Tibial artery (tissue), 4 donors: ENCODE results near the gene PUDP.
"Not testable (repeated sequence)": the region's sequence is repeated elsewhere in the genome, so short reads cannot be mapped to it uniquely, and the experiment has no call there.

Experiments used
- DNase-seq, 2 donors: peaks; one replicate each; pipeline ENCODE4 v3.0.0-alpha.2; 2019
- H3K27ac ChIP-seq, 2 donors: fragments of 200-600 bp; sonication (generic) in 1 of 2; 1 replicate in 1 of 2; 2 replicates in 1 of 2; pipeline ENCODE4 v1.5.1; 2018 to 2019; ENCODE audit warnings: mild to moderate bottlenecking in 1 of 2
- H3K27me3 ChIP-seq, 2 donors: fragments of 200-600 bp; sonication (generic) in 1 of 2; one replicate each; pipeline versions ENCODE4 v1.5.1 to v1.6.0; 2016 to 2019
- H3K36me3 ChIP-seq, 3 donors: fragments of 200-600 bp; sonication (generic) in 2 of 3; one replicate each; pipeline ENCODE4 v1.5.1; 2016 to 2019; ENCODE audit warnings: mild to moderate bottlenecking in 2 of 3
- H3K4me1 ChIP-seq, 4 donors: fragments of 200-600 bp; sonication (generic) in 2 of 4; 1 replicate in 3 of 4; 2 replicates in 1 of 4; pipeline ENCODE4 v1.5.1; 2016 to 2019
- H3K4me3 ChIP-seq, 2 donors: fragments of 200-600 bp; sonication (generic) in 1 of 2; 1 replicate in 1 of 2; 2 replicates in 1 of 2; pipeline ENCODE4 v1.5.1; 2018 to 2019; ENCODE audit warnings: mild to moderate bottlenecking in 2 of 2
- H3K9me3 ChIP-seq, 3 donors: fragments of 200-600 bp; sonication (generic) in 1 of 3; one replicate each; pipeline ENCODE4 v1.5.1; 2016 to 2019
- CTCF ChIP-seq, 2 experiments: fragments of 200-600 bp in 1 of 2; fragments of 450-650 bp in 1 of 2; IDR thresholded peaks; one replicate each; pipeline ENCODE4 v1.5.1; 2017 to 2019; ENCODE audit warnings: antibody characterized with exemption in 2 of 2, mild to moderate bottlenecking in 1 of 2, moderate library complexity in 1 of 2
- intact Hi-C: fragments of 100-400 bp; cut with DNase I; formaldehyde crosslinking; loops from one replicate; pipeline ENCODE4 v1.15.0; 2023; ENCODE audit warnings: low total_unique reads

The PUDP gene

DNA sequence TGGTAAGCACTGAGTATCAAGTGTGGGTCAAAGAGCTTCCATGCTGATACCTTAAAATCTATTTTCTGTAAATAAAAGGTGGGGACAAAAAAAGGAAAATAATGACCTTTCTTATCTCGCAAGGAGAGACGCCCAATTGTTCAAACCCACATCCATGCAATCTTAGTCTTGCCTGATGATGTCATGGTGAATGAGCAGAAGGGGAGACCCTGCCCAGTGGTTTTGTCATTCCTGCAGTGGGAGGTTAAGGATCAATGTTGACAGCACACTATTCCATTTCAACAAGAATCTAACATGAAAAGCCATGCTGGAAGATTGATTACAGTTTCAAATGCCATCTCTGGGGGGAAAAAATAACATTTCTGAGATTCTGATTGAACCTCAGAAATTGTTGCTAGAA, 40.7 kb upstream of the PUDP start:
- H3K9me3 ChIP-seq = no peaks in the 10 kb centered on the region
- TF ChIP-seq CTCF (IDR thresholded peaks at IDR 0.05) = no peak
- intact Hi-C loops = no loop called here

GRCh38 chrX:7184816-7185215, 36.9 kb upstream of the PUDP start:
- TF ChIP-seq CTCF (IDR thresholded peaks at IDR 0.05) = no peak
- intact Hi-C loops = no loop called here
- H3K9me3 ChIP-seq = no peaks in the 10 kb centered on the region
- H3K27me3 ChIP-seq = no peaks in the 10 kb centered on the region
- no peak overlapping the region for H3K27ac ChIP-seq
- no peak for DNase-seq
- no peaks in the 10 kb centered on the region for H3K36me3 ChIP-seq
- H3K4me1 ChIP-seq = no peaks in the 10 kb centered on the region
- no peak overlapping the region for H3K4me3 ChIP-seq

More for the DNA sequence above, 40.7 kb upstream of the PUDP start:
- H3K27me3 ChIP-seq = no peaks in the 10 kb centered on the region
- no peaks in the 10 kb centered on the region for H3K36me3 ChIP-seq
- H3K4me1 ChIP-seq = no peaks in the 10 kb centered on the region
- DNase-seq = no peak
- no peak overlapping the region for H3K27ac ChIP-seq
- no peak overlapping the region for H3K4me3 ChIP-seq

- Histone ChIP-seq H3K4me3 (no peak overlapping the region), H3K27me3 (no peaks in the 10 kb centered on the region), H3K4me1 (no peaks in the 10 kb centered on the region), H3K9me3 (no peaks in the 10 kb centered on the region), H3K36me3 (no peaks in the 10 kb centered on the region), H3K27ac (no peak overlapping the region)
- intact Hi-C loops = no loop called here
- no peak for DNase-seq
- no peak for TF ChIP-seq CTCF (IDR thresholded peaks at IDR 0.05)
These were observed 31.5 kb upstream of the PUDP start for GRCh38 chrX:7179446-7179845.

- H3K4me1 ChIP-seq, H3K27ac ChIP-seq, intact Hi-C loops, DNase-seq, H3K36me3 ChIP-seq, H3K9me3 ChIP-seq, H3K4me3 ChIP-seq, H3K27me3 ChIP-seq: not testable (repeated sequence)
These were observed 30.9 kb upstream of the PUDP start for GRCh38 chrX:7178859-7179258.

GRCh38 chrX:7170898-7171297, 22.9 kb upstream of the PUDP start:
- Histone ChIP-seq H3K27ac (no peak overlapping the region), H3K4me3 (no peak overlapping the region), H3K4me1 (no peaks in the 10 kb centered on the region), H3K27me3 (no peaks in the 10 kb centered on the region), H3K9me3 (peaks cover 0 to 5% (median 0%) of the 10 kb centered on the region in 3 donors), H3K36me3 (no peaks in the 10 kb centered on the region)
- TF ChIP-seq CTCF (IDR thresholded peaks at IDR 0.05) = no peak
- no peak for DNase-seq
- intact Hi-C loops = no loop called here

- no peak for DNase-seq
- H3K27me3 ChIP-seq = no peaks in the 10 kb centered on the region
- no peak overlapping the region for H3K4me3 ChIP-seq
- H3K27ac ChIP-seq = no peak overlapping the region
- intact Hi-C loops = no loop called here
- no peak for TF ChIP-seq CTCF (IDR thresholded peaks at IDR 0.05)
- H3K9me3 ChIP-seq = peaks cover 0 to 5% (median 0%) of the 10 kb centered on the region in 3 donors
- H3K4me1 ChIP-seq = peaks cover 0 to under 1% (median 0%) of the 10 kb centered on the region in 4 donors
- no peaks in the 10 kb centered on the region for H3K36me3 ChIP-seq
These were observed 21.7 kb upstream of the PUDP start for GRCh38 chrX:7169627-7170026.
